IMR-90 (cell line): ENCODE data around the gene C1GALT1. TPM values are rescaled to one million over a fixed set of nuclear protein-coding genes. Genes with fewer than 3 reads are reported as not detected.

Experiments
- ATAC-seq: fragments of 200-7000 bp; cut with Tn5 transposase; 2 replicates; pipeline ENCODE4 v1.9.1; 2020; ENCODE audit warnings: low read depth, mild to moderate bottlenecking, moderate library complexity
- BruUV-seq: library from RNA; stranded (reverse); fragments of 400-500 nt; replicated peaks from 2 replicates; lab custom pipeline; 2021; lab: Mats Ljungman, UMichigan
- CTCF ChIA-PET: fragments of 300-600 bp; formaldehyde crosslinking; extraction: SDS; loops from one replicate; lab custom pipeline; 2021; ENCODE audit warnings: antibody characterized with exemption; lab: Yijun Ruan, JAX
- POLR2A ChIA-PET: fragments of 300-600 bp; sonication (Branson Sonifier 250); formaldehyde crosslinking; loops from one replicate; lab custom pipeline; 2022; ENCODE audit warnings: antibody characterized with exemption; ENCODE audit not compliant: unreplicated experiment; lab: Charles Lee
- DNase-seq: peaks from one replicate; pipeline ENCODE4 v3.0.0; 2013
- H2AFZ ChIP-seq: replicated peaks from 2 replicates; pipeline ENCODE3; 2013; ENCODE audit warnings: low read length, mild to moderate bottlenecking; ENCODE audit not compliant: poor library complexity
- H2AK5ac ChIP-seq: 2 replicates; pipeline ENCODE4 v1.6.1; 2013; ENCODE audit warnings: low read depth, low read length, inconsistent platforms
- H2AK9ac ChIP-seq: replicated peaks from 2 replicates; pipeline ENCODE3; 2013; ENCODE audit warnings: mild to moderate bottlenecking, low read depth, low read length, moderate library complexity; ENCODE audit not compliant: poor library complexity
- H2BK120ac ChIP-seq: 2 replicates; pipeline ENCODE4 v1.6.1; 2013; ENCODE audit warnings: low read depth, low read length, inconsistent platforms
- H2BK15ac ChIP-seq: 3 replicates; pipeline ENCODE4 v1.6.1; 2013; ENCODE audit warnings: low read depth, low read length, inconsistent platforms
- H2BK20ac ChIP-seq: 2 replicates; pipeline ENCODE4 v1.6.1; 2013; ENCODE audit warnings: low read depth, mild to moderate bottlenecking, inconsistent platforms, low read length, moderate library complexity
- H2BK5ac ChIP-seq: 2 replicates; pipeline ENCODE4 v1.6.1; 2013; ENCODE audit warnings: mild to moderate bottlenecking, low read depth, low read length, inconsistent platforms; ENCODE audit not compliant: poor library complexity, severe bottlenecking
- H3K14ac ChIP-seq: replicated peaks from 2 replicates; pipeline ENCODE4 v1.6.1; 2013; ENCODE audit warnings: low read depth, low read length, inconsistent platforms
- H3K18ac ChIP-seq: 2 replicates; pipeline ENCODE4 v1.6.1; 2013; ENCODE audit warnings: low read depth, low read length, control low read depth
- H3K23ac ChIP-seq: 2 replicates; pipeline ENCODE4 v1.6.1; 2013; ENCODE audit warnings: low read depth, low read length, inconsistent platforms
- H3K27ac ChIP-seq: 2 replicates; pipeline ENCODE4 v1.5.1; 2013; ENCODE audit warnings: mild to moderate bottlenecking, control low read depth, low read length; ENCODE audit not compliant: insufficient read depth
- H3K27me3 ChIP-seq: 2 replicates; pipeline ENCODE4 v1.6.1; 2013; ENCODE audit warnings: low read length; ENCODE audit not compliant: control insufficient read depth, insufficient read depth
- H3K36me3 ChIP-seq: 2 replicates; pipeline ENCODE4 v1.6.1; 2013; ENCODE audit warnings: low read length, mixed read lengths; ENCODE audit not compliant: control insufficient read depth, insufficient read depth
- H3K4ac ChIP-seq: 2 replicates; pipeline ENCODE4 v1.6.1; 2013; ENCODE audit warnings: low read depth, low read length, inconsistent platforms
- H3K4me1 ChIP-seq: 2 replicates; pipeline ENCODE4 v1.6.1; 2013; ENCODE audit warnings: low read length, mixed read lengths; ENCODE audit not compliant: control insufficient read depth, insufficient read depth
- H3K4me2 ChIP-seq: 2 replicates; pipeline ENCODE4 v1.6.1; 2013; ENCODE audit warnings: low read depth, mild to moderate bottlenecking, control low read depth, low read length, moderate library complexity
- H3K4me3 ChIP-seq: 2 replicates; pipeline ENCODE4 v1.5.1; 2013; ENCODE audit warnings: low read depth, mild to moderate bottlenecking, control low read depth, low read length, moderate library complexity; ENCODE audit not compliant: insufficient read depth
- H3K56ac ChIP-seq: 2 replicates; pipeline ENCODE4 v1.6.1; 2013; ENCODE audit warnings: low read length, inconsistent platforms; ENCODE audit not compliant: insufficient read depth; ENCODE audit errors: extremely low read depth
- H3K79me1 ChIP-seq, 2 experiments: 2 replicates each; pipeline ENCODE4 v1.6.1; 2013; ENCODE audit warnings: low read length in 2 of 2, inconsistent platforms in 1 of 2, low read depth in 1 of 2
- H3K9ac ChIP-seq: 2 replicates; pipeline ENCODE4 v1.6.1; 2013; ENCODE audit warnings: low read depth, low read length, control low read depth
- H3K9me1 ChIP-seq: 2 replicates; pipeline ENCODE4 v1.6.1; 2013; ENCODE audit warnings: low read length, inconsistent platforms; ENCODE audit not compliant: insufficient read depth
- H3K9me3 ChIP-seq: 2 replicates; pipeline ENCODE4 v1.6.1; 2013; ENCODE audit warnings: low read length; ENCODE audit not compliant: control insufficient read depth, insufficient read depth
- H4K20me1 ChIP-seq: 2 replicates; pipeline ENCODE4 v1.6.1; 2013; ENCODE audit warnings: low read length, inconsistent platforms; ENCODE audit not compliant: insufficient read depth
- H4K5ac ChIP-seq: 2 replicates; pipeline ENCODE4 v1.6.1; 2013; ENCODE audit warnings: mild to moderate bottlenecking, low read depth, low read length, control low read depth
- H4K8ac ChIP-seq, 2 experiments: 2 replicates each; pipeline ENCODE4 v1.6.1; 2013; ENCODE audit warnings: low read depth in 2 of 2, low read length in 2 of 2, control low read depth in 1 of 2, inconsistent platforms in 1 of 2
- H4K91ac ChIP-seq: 2 replicates; pipeline ENCODE4 v1.6.1; 2013; ENCODE audit warnings: low read depth, low read length, inconsistent platforms; ENCODE audit not compliant: insufficient read depth
- MAZ ChIP-seq: IDR thresholded peaks from 2 replicates; pipeline ENCODE4 v1.6.1; 2012; ENCODE audit warnings: low read depth, mild to moderate bottlenecking, low read length, improper control_type of control experiment, moderate library complexity, borderline replicate concordance
- RFX5 ChIP-seq: IDR thresholded peaks from 2 replicates; pipeline ENCODE4 v1.8.0; 2012; ENCODE audit warnings: low read depth, mild to moderate bottlenecking, low read length, moderate library complexity
- SMC3 ChIP-seq: fragments of 150-350 bp; IDR thresholded peaks from 2 replicates; pipeline ENCODE4 v1.6.1; 2016; ENCODE audit warnings: low read depth, mild to moderate bottlenecking, antibody characterized with exemption, low read length, moderate library complexity
- WGBS, 2 experiments: methylation state at CpG; one replicate each; pipeline versions ENCODE4 v1.1.5 to v1.1.7; 2013; ENCODE audit warnings: missing lambda C conversion rate in 2 of 2; ENCODE audit not compliant: insufficient read length in 1 of 2; ENCODE audit errors: extremely low coverage in 2 of 2; 5-methylcytosine and 5-hydroxymethylcytosine counted together
- dilution Hi-C: fragments of 300-500 bp; cut with HindIII; formaldehyde crosslinking; loops from one replicate; pipeline ENCODE4 v1.14.3; 2018; ENCODE audit warnings: low sequenced_read_pairs; ENCODE audit not compliant: unreplicated experiment
- in situ Hi-C: fragments of 300-500 bp; cut with MboI; formaldehyde crosslinking; loops from 3 replicates; pipeline ENCODE4 v1.14.3; 2019; ENCODE audit warnings: low sequenced_read_pairs, inconsistent platforms, mixed read lengths
- intact Hi-C: fragments of 100-400 bp; cut with micrococcal nuclease; formaldehyde crosslinking; loops from 2 replicates; pipeline ENCODE4 v1.10.0; 2022
- polyA plus RNA-seq, 3 experiments: library from polyadenylated mRNA; depleted of rRNA; stranded (reverse); fragments of >200 nt; gene quantifications; 2 replicates each; pipeline ENCODE4 v1.2.3, GENCODE V29; 2012; ENCODE audit warnings: low replicate concordance in 1 of 3
- total RNA-seq: library from RNA; depleted of rRNA; stranded (reverse); fragments of >200 nt; gene quantifications from 2 replicates; pipeline ENCODE4 v1.2.3, GENCODE V29; 2012

C1GALT1 gene
- total and polyA plus RNA-seq, 2 of the 4 experiments (the other 2 are of a cell fraction), result 11.6 to 12.2 TPM

DNA sequence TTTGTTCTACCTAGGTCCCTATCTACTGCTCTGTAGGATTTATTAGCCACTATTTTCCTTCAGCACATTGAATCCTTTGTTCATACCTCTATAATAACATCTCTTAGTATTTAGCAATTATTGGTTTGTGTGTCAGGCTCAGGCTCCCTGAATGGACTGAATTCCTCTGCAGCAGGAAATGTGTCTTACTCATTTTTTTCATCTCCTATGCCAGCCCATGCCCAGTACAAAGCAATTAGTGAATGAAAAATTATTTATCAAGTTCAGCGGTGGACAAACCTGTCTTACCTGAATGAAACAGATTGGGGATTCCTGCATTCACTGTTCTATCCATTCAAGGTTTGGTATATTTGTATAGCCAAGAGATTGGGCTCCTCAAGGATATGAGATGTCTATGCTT is 53.7 kb downstream of the C1GALT1 start:
- in situ Hi-C loops, result no loop called here
- H3K36me3 ChIP-seq, result no peaks in the 10 kb centered on the region

More for the DNA sequence above, 53.7 kb downstream of the C1GALT1 start:
- Histone ChIP-seq H3K9ac (no peak overlapping the region), H3K9me1 (no peaks in the 10 kb centered on the region), H3K4me1 (no peaks in the 10 kb centered on the region), H3K9me3 (no peaks in the 10 kb centered on the region), H3K23ac (no peak overlapping the region), H3K4me2 (no peak overlapping the region), H2AK5ac (no peak overlapping the region), H2BK5ac (no peak overlapping the region), H4K8ac (no peak overlapping the region), H3K4ac (no peak overlapping the region), H2BK15ac (no peak overlapping the region), H3K79me1 (peaks cover 0 to 7% of the 10 kb centered on the region in 2 experiments; a peak in 1 of 4 replicates), H2BK120ac (no peak overlapping the region), H2AFZ (no peak overlapping the region), H2AK9ac (no peak overlapping the region), H2BK20ac (no peak overlapping the region), H3K56ac (no peak overlapping the region), H3K4me3 (no peak overlapping the region), H4K5ac (no peak overlapping the region), H3K27me3 (no peaks in the 10 kb centered on the region), H3K18ac (no peak overlapping the region), H3K14ac (no peak overlapping the region), H4K91ac (no peak overlapping the region), H3K27ac (no peak overlapping the region), H4K20me1 (no peaks in the 10 kb centered on the region)
- dilution Hi-C loops (no loop called here), intact Hi-C loops (loop anchor here (5.0 kb wide), 1 partner anchor 54 kb away; the partner anchor contains the start of gene C1GALT1)
- no TSS peak for BruUV-seq
- TF ChIP-seq SMC3 (no peak), RFX5 (no peak), MAZ (no peak)
- DNase-seq, result no peak
- CTCF ChIA-PET, result no interaction called here
- no peak; the same call in 1 of the 2 replicates for ATAC-seq
- no CpG with 5 or more reads among the region's 1 CpG for WGBS, 2 experiments
- POLR2A ChIA-PET, result no interaction called here
